GM23338 (cell line): ENCODE results near the gene BGLAP.

Experiments
- CTCF ChIP-seq, 2 experiments: fragments of 200-600 bp in 1 of 2; sonication (generic) in 1 of 2; conservative IDR thresholded peaks; 2 replicates each; pipeline versions ENCODE4 v1.5.1 to v1.6.1; 2016 to 2017; ENCODE audit warnings: antibody characterized with exemption in 2 of 2, low read depth in 2 of 2, mild to moderate bottlenecking in 2 of 2, moderate library complexity in 1 of 2
- EZH2 ChIP-seq: fragments of 200-600 bp; sonication (generic); IDR thresholded peaks from one replicate; pipeline ENCODE4 v1.8.0; 2017; ENCODE audit warnings: antibody characterized with exemption, mild to moderate bottlenecking, low read depth; ENCODE audit not compliant: unreplicated experiment
- EZH2phosphoT487 ChIP-seq: fragments of 200-600 bp; sonication (generic); IDR thresholded peaks from one replicate; pipeline ENCODE4 v1.8.1; 2018; ENCODE audit warnings: antibody characterized with exemption; ENCODE audit not compliant: unreplicated experiment
- JUNB ChIP-seq: IDR thresholded peaks from one replicate; pipeline ENCODE4 v1.6.1; 2016; ENCODE audit warnings: antibody characterized with exemption; ENCODE audit not compliant: unreplicated experiment
- REST ChIP-seq: IDR thresholded peaks from one replicate; pipeline ENCODE4 v1.6.1; 2018; ENCODE audit warnings: antibody characterized with exemption; ENCODE audit not compliant: unreplicated experiment

- TF ChIP-seq CTCF (conservative IDR thresholded peaks at IDR 0.05; ENCODE audit: low read depth in 2 of 2) (0 out of 4 replicates have a peak, but pooled peaks of 1 of the 2 experiments have one; percentile 0), REST (no peak), EZH2 (no peak), JUNB (no peak), EZH2phosphoT487 (no peak)
Observed at GRCh38 chr1:156247460-156248322, 5.7 kb downstream of the BGLAP start, which contains the start of gene PAQR6.
